HCT116 (cell line): ENCODE results near the gene SHANK2. TPM values are rescaled to one million over a fixed set of nuclear protein-coding genes. Genes with fewer than 3 reads are reported as not detected.

Source experiments
- ATAC-seq: fragments of 200-7000 bp; cut with Tn5 transposase; 2 replicates; pipeline ENCODE4 v1.9.1; 2020; ENCODE audit warnings: mild to moderate bottlenecking, moderate library complexity
- BruUV-seq: library from RNA; stranded (reverse); fragments of 400-500 nt; replicated peaks from 2 replicates; lab custom pipeline; 2021; lab: Mats Ljungman, UMichigan
- CTCF ChIA-PET: fragments of 300-600 bp; sonication (Branson Sonifier 250); formaldehyde crosslinking; loops from one replicate; lab custom pipeline; 2021; ENCODE audit warnings: antibody characterized with exemption; lab: Charles Lee
- POLR2A ChIA-PET: fragments of 300-600, 350-600 bp; sonication (Branson Sonifier 250); formaldehyde crosslinking; loops from one replicate; lab custom pipeline; 2021; ENCODE audit warnings: antibody characterized with exemption; lab: Charles Lee
- RAD21 ChIA-PET, 2 experiments: fragments of 300-600 bp; sonication (Branson Sonifier 250); formaldehyde crosslinking; loops; one replicate each; lab custom pipeline; 2023; ENCODE audit warnings: low total read pairs in 2 of 2; ENCODE audit not compliant: uncharacterized antibody in 2 of 2, unreplicated experiment in 2 of 2, low non-redundant PET in 1 of 2; lab: Charles Lee
- DNase-seq: peaks from one replicate; pipeline ENCODE4 v3.0.0-alpha.2; 2010; ENCODE audit warnings: low read depth, low spot score
- H2AFZ ChIP-seq: fragments of 200-600 bp; shearing (Covaris generic), sonication (generic); 2 replicates; pipeline ENCODE4 v1.6.1; 2017; ENCODE audit warnings: low read depth, mixed run types, mixed read lengths, antibody characterized with exemption, low read length; ENCODE audit not compliant: poor library complexity, severe bottlenecking
- H3K27ac ChIP-seq: 2 replicates; pipeline ENCODE4 v1.5.1; 2012; ENCODE audit warnings: low read depth, low read length
- H3K27me3 ChIP-seq: fragments of 200-600 bp; sonication (generic); 2 replicates; pipeline ENCODE4 v1.6.1; 2016; ENCODE audit warnings: mixed run types, low read length, mixed read lengths; ENCODE audit not compliant: insufficient read depth
- H3K36me3 ChIP-seq, 2 experiments: fragments of 200-500 bp in 1 of 2; fragments of 200-600 bp in 1 of 2; sonication (Bioruptor generic) in 1 of 2; sonication (generic) in 1 of 2; 2 replicates each; pipeline versions ENCODE4 v1.5.1 to v1.6.1; 2014 to 2016; ENCODE audit warnings: low read length in 2 of 2, inconsistent platforms in 1 of 2, mixed read lengths in 1 of 2, mixed run types in 1 of 2; ENCODE audit not compliant: insufficient read depth in 2 of 2, control insufficient read depth in 1 of 2
- H3K4me1 ChIP-seq, 2 experiments: fragments of 200-600 bp in 1 of 2; sonication (generic) in 1 of 2; 2 replicates each; pipeline versions ENCODE4 v1.5.1 to v1.6.1; 2012 to 2017; ENCODE audit warnings: low read length in 2 of 2, inconsistent platforms in 1 of 2, mild to moderate bottlenecking in 1 of 2, mixed read lengths in 1 of 2, mixed run types in 1 of 2, moderate library complexity in 1 of 2; ENCODE audit not compliant: insufficient read depth in 2 of 2, control insufficient read depth in 1 of 2
- H3K4me2 ChIP-seq: fragments of 200-600 bp; sonication (generic); 2 replicates; pipeline ENCODE4 v1.6.1; 2017; ENCODE audit warnings: mixed run types, low read length, mixed read lengths
- H3K4me3 ChIP-seq, 2 experiments: fragments of 200-600 bp in 1 of 2; sonication (generic) in 1 of 2; replicated peaks in 1 of 2; 2 replicates each; pipeline ENCODE4 v1.5.1; 2011 to 2016; ENCODE audit warnings: low read length in 2 of 2, control low read depth in 1 of 2, low read depth in 1 of 2, mild to moderate bottlenecking in 1 of 2, mixed read lengths in 1 of 2, mixed run types in 1 of 2
- H3K79me2 ChIP-seq: fragments of 200-600 bp; sonication (generic); 2 replicates; pipeline ENCODE4 v1.6.1; 2017; ENCODE audit warnings: mild to moderate bottlenecking, mixed run types, low read length, moderate library complexity, mixed read lengths; ENCODE audit not compliant: insufficient read depth
- H3K9ac ChIP-seq: fragments of 200-600 bp; sonication (generic); 2 replicates; pipeline ENCODE4 v1.6.1; 2016; ENCODE audit warnings: low read length, mixed read lengths
- H3K9me2 ChIP-seq: fragments of 200-600 bp; sonication (generic), shearing (Covaris generic); 2 replicates; pipeline ENCODE4 v1.6.1; 2017; ENCODE audit warnings: mixed run types, mild to moderate bottlenecking, moderate library complexity; ENCODE audit not compliant: insufficient read depth
- H3K9me3 ChIP-seq, 2 experiments: fragments of 200-500 bp in 1 of 2; fragments of 200-600 bp in 1 of 2; sonication (Bioruptor generic) in 1 of 2; sonication (generic) in 1 of 2; 2 replicates each; pipeline ENCODE4 v1.6.1; 2014 to 2017; ENCODE audit warnings: low read length in 2 of 2, mixed read lengths in 2 of 2, inconsistent platforms in 1 of 2, low read depth in 1 of 2, mild to moderate bottlenecking in 1 of 2, mixed run types in 1 of 2, moderate library complexity in 1 of 2; ENCODE audit not compliant: control insufficient read depth in 1 of 2, insufficient read depth in 1 of 2
- H4K20me1 ChIP-seq: fragments of 200-600 bp; sonication (generic), shearing (Covaris generic); 2 replicates; pipeline ENCODE4 v1.6.1; 2017; ENCODE audit warnings: mixed run types, mild to moderate bottlenecking, moderate library complexity; ENCODE audit not compliant: insufficient read depth
- ATF3 ChIP-seq: IDR thresholded peaks from 2 replicates; pipeline ENCODE4 v1.6.1; 2012
- CBX3 ChIP-seq: IDR thresholded peaks from 2 replicates; pipeline ENCODE4 v1.6.1; 2012; ENCODE audit warnings: low read depth
- CEBPB ChIP-seq: IDR thresholded peaks from 2 replicates; pipeline ENCODE4 v1.6.1; 2012; ENCODE audit warnings: low read depth
- ELF1 ChIP-seq: IDR thresholded peaks from 2 replicates; pipeline ENCODE4 v1.6.1; 2012; ENCODE audit warnings: low read depth, borderline replicate concordance
- EZH2phosphoT487 ChIP-seq: fragments of 200-600 bp; IDR thresholded peaks from 2 replicates; pipeline ENCODE4 v1.6.1; 2018; ENCODE audit warnings: antibody characterized with exemption, borderline replicate concordance
- FOSL1 ChIP-seq: IDR thresholded peaks from 2 replicates; pipeline ENCODE4 v1.6.1; 2012; ENCODE audit warnings: low read depth
- MAX ChIP-seq: IDR thresholded peaks from 2 replicates; pipeline ENCODE4 v1.6.1; 2012
- POLR2A ChIP-seq: IDR thresholded peaks from 2 replicates; pipeline ENCODE4 v1.7.0; 2011; ENCODE audit warnings: borderline replicate concordance; ENCODE audit not compliant: insufficient read depth, insufficient read length; ENCODE audit errors: extremely low read depth
- REST ChIP-seq: IDR thresholded peaks from 2 replicates; pipeline ENCODE4 v1.6.1; 2012; ENCODE audit warnings: low read depth
- SP1 ChIP-seq: IDR thresholded peaks from 2 replicates; pipeline ENCODE4 v1.6.1; 2012; ENCODE audit warnings: low read depth
- SRF ChIP-seq: IDR thresholded peaks from 2 replicates; pipeline ENCODE4 v1.6.1; 2012; ENCODE audit warnings: low read depth
- TCF7L2 ChIP-seq: IDR thresholded peaks from 2 replicates; pipeline ENCODE4 v1.7.0; 2011; ENCODE audit warnings: borderline replicate concordance, inconsistent platforms; ENCODE audit not compliant: insufficient read depth, insufficient read length; ENCODE audit errors: extremely low read depth
- YY1 ChIP-seq: IDR thresholded peaks from 2 replicates; pipeline ENCODE4 v1.6.1; 2011; ENCODE audit warnings: low read length, low read depth, moderate library complexity, mild to moderate bottlenecking; ENCODE audit not compliant: insufficient replicate concordance; ENCODE audit errors: extremely low read depth
- ZBTB33 ChIP-seq: IDR thresholded peaks from 2 replicates; pipeline ENCODE4 v1.6.1; 2011; ENCODE audit warnings: mild to moderate bottlenecking, low read length, moderate library complexity; ENCODE audit not compliant: insufficient replicate concordance; ENCODE audit errors: extremely low read depth
- ZFX ChIP-seq: fragments of 450-650 bp; IDR thresholded peaks from 2 replicates; pipeline ENCODE4 v1.6.1; 2017
- ZNF274 ChIP-seq: fragments of 200-500 bp; sonication (Bioruptor generic); IDR thresholded peaks from 2 replicates; pipeline ENCODE4 v1.6.1; 2014; ENCODE audit warnings: mild to moderate bottlenecking, low read depth, low read length, inconsistent platforms
- intact Hi-C: fragments of 100-400 bp; cut with micrococcal nuclease; formaldehyde crosslinking; loops from 2 replicates; pipeline ENCODE4 v1.10.0; 2022
- total RNA-seq: library from RNA; stranded (reverse); gene quantifications from one replicate; pipeline ENCODE4 v1.2.1, GENCODE V29; 2021; ENCODE audit not compliant: unreplicated experiment

SHANK2 gene
- total RNA-seq, 1 experiment from 2014 or later: 16.9 TPM

- ATAC-seq (no peak), DNase-seq (no peak)
- POLR2A ChIA-PET: no interaction called here
- intact Hi-C loops: no loop called here
- Histone ChIP-seq H3K9ac (no peak overlapping the region), H3K79me2 (no peaks in the 10 kb centered on the region), H3K4me1 (no peaks in the 10 kb centered on the region), H3K9me2 (no peaks in the 10 kb centered on the region), H3K27ac (no peak overlapping the region), H2AFZ (no peak overlapping the region), H3K27me3 (no peaks in the 10 kb centered on the region), H3K4me2 (no peak overlapping the region), H3K36me3 (no peaks in the 10 kb centered on the region), H4K20me1 (no peaks in the 10 kb centered on the region), H3K4me3 (no peak overlapping the region), H3K9me3 (peaks cover 6 to 7% of the 10 kb centered on the region in 2 experiments; a peak in 3 of 4 replicates)
- CTCF ChIA-PET: no interaction called here
- BruUV-seq: no TSS peak
- no peak for TF ChIP-seq CEBPB
- no peak for TF ChIP-seq TCF7L2
- TF ChIP-seq ZNF274: no peak
- TF ChIP-seq POLR2A: no peak
- no peak for TF ChIP-seq ATF3
- no peak for TF ChIP-seq REST
- TF ChIP-seq MAX: no peak
- TF ChIP-seq ZFX: no peak
- no peak for TF ChIP-seq ZBTB33
- no peak for TF ChIP-seq YY1
- no peak for TF ChIP-seq FOSL1
- no peak for TF ChIP-seq EZH2phosphoT487
- no peak for TF ChIP-seq SRF
- TF ChIP-seq ELF1: no peak
- no peak for TF ChIP-seq CBX3
- no peak for TF ChIP-seq SP1
- RAD21 ChIA-PET: no interaction called here
Measured at GRCh38 chr11:71223081-71223405, 29.3 kb downstream of the SHANK2 start.
